ENCODE data around the gene SRSF7. TPM values are rescaled to one million over a fixed set of nuclear protein-coding genes. Genes with fewer than 3 reads are reported as not detected.

Gene SRSF7
- total and polyA plus RNA-seq, 9 of the 15 experiments (the other 6 are each of a cell fraction or from before 2014, with no cell fraction given) = 219 to 726 (median 375) TPM

DNA sequence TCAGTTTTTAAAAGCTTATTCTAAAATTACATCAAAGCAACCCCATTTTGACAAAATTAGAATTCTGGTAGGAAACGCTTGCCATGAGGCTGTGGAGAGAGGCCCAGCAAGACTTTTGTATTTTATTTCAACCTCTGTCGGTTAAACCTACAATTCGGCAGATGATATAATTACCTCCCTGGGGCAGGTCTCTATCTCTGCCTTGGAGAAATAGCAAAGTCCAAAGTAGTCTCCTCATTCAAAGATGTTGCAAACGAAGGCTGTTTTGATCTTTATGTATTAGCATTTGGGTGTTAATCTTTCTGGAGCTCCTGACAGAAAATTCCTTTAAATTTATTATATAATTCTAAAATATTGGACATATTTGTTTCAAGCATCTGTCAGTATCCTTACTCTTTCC, 49.6 kb downstream of the SRSF7 start (continued):
- TF ChIP-seq ESRRB (CRISPR knock-in tag; IDR thresholded peaks at IDR 0.05; ENCODE audit: borderline replicate concordance) (no peak), ZNF224 (CRISPR knock-in tag; IDR thresholded peaks at IDR 0.05) (no peak), NR2C1 (IDR thresholded peaks at IDR 0.05) (no peak), NR2C1 (tag; IDR thresholded peaks at IDR 0.05) (no peak), MED1 (CRISPR knock-in tag; IDR thresholded peaks at IDR 0.05; ENCODE audit: borderline replicate concordance) (no peak)
- TF ChIP-seq, protein P1, sequence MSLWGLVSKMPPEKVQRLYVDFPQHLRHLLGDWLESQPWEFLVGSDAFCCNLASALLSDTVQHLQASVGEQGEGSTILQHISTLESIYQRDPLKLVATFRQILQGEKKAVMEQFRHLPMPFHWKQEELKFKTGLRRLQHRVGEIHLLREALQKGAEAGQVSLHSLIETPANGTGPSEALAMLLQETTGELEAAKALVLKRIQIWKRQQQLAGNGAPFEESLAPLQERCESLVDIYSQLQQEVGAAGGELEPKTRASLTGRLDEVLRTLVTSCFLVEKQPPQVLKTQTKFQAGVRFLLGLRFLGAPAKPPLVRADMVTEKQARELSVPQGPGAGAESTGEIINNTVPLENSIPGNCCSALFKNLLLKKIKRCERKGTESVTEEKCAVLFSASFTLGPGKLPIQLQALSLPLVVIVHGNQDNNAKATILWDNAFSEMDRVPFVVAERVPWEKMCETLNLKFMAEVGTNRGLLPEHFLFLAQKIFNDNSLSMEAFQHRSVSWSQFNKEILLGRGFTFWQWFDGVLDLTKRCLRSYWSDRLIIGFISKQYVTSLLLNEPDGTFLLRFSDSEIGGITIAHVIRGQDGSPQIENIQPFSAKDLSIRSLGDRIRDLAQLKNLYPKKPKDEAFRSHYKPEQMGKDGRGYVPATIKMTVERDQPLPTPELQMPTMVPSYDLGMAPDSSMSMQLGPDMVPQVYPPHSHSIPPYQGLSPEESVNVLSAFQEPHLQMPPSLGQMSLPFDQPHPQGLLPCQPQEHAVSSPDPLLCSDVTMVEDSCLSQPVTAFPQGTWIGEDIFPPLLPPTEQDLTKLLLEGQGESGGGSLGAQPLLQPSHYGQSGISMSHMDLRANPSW (CRISPR knock-in tag; IDR thresholded peaks at IDR 0.05) = no peak

DNA sequence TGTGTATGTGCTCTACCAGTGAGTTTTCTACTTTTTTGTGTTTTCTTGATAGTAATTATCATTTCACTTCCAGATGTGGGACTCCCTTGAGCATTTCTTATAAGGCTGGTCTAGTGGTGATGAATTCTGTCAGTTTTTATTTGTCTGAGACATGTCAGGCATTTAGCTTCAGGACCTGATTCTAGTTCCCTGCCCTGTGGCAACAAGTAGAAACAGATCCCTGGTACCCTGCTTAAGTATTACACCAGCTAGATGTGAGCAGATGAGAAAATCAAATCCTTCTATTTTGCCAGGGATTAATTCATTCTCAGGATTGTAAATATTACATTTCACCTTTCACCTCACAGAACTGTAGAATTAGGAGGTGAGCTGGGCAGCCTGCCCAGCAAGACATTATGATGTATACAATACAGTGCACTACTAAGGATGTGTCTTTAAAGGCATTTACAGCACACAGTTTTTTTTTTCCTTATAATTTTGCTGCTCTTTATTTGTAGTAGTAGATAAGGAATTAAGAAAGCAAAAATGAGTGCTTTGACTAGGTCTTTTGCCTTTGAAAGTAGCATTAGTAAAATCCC, 50.2 kb downstream of the SRSF7 start:
- Histone ChIP-seq H3K79me2 (ENCODE audit: control insufficient read depth, insufficient read depth, low read length) (no peaks in the 10 kb centered on the region; the same call in 2 of the 3 replicates), H3K4me3 (no peak overlapping the region), H3K27ac (ENCODE audit: extremely low read depth, low read depth, low read length) (no peak overlapping the region), H4K20me1 (replicated peaks; ENCODE audit: control insufficient read depth, insufficient read depth, low read length) (no peaks in the 10 kb centered on the region), H3K27me3 (ENCODE audit: control insufficient read depth in 2 of 2, insufficient read depth in 2 of 2, low read length in 2 of 2) (no peaks in the 10 kb centered on the region), H2AFZ (ENCODE audit: low read depth, low read length) (no peak overlapping the region), H3K4me2 (ENCODE audit: insufficient read depth, low read length) (no peak overlapping the region), H3K4me1 (replicated peaks in 1 of 2; ENCODE audit: control insufficient read depth in 2 of 2, insufficient read depth in 2 of 2, low read length in 2 of 2) (peaks cover 0 to 9% of the 10 kb centered on the region in 2 experiments; a peak in 3 of 5 replicates), H3K9me1 (ENCODE audit: control insufficient read depth, insufficient read depth, low read length) (no peaks in the 10 kb centered on the region), H3K36me3 (ENCODE audit: control insufficient read depth, insufficient read depth, low read length) (no peaks in the 10 kb centered on the region), H3K9me3 (replicated peaks; ENCODE audit: control insufficient read depth, insufficient read depth, low read depth, low read length) (no peaks in the 10 kb centered on the region), H3K9ac (ENCODE audit: insufficient read depth in 1 of 2, low read depth in 2 of 2, low read length in 2 of 2) (no peak overlapping the region)
- BruUV-seq (replicated peaks) = no TSS peak
- in situ Hi-C loops (cut with MboI) = no loop called here
- POLR2A ChIA-PET = interaction anchor here (0.7 to 1.1 kb wide), 2 partner anchors 49 to 100 kb away, joined by 3 read pairs; no protein-coding TSS in a partner anchor
- intact Hi-C loops (cut with micrococcal nuclease) = no loop called here
- DNase-seq (ENCODE audit: extremely low read depth in 1 of 4, low spot score in 3 of 4) (no peak), ATAC-seq (no peak), FAIRE-seq (peak; percentile 75)
- TF ChIP-seq MAFG (tag; conservative IDR thresholded peaks at IDR 0.05) (no peak), MEIS2 (IDR thresholded peaks at IDR 0.05; ENCODE audit: partially characterized antibody) (no peak), MTA2 (IDR thresholded peaks at IDR 0.05; ENCODE audit: low read depth) (no peak), MYNN (IDR thresholded peaks at IDR 0.05) (no peak), MYNN (CRISPR knock-in tag; IDR thresholded peaks at IDR 0.05) (no peak), NR2C2 (CRISPR knock-in tag; IDR thresholded peaks at IDR 0.05) (no peak), NR2C2 (tag; IDR thresholded peaks at IDR 0.05) (no peak)
- CTCF ChIA-PET (ENCODE audit: low intra/inter-chr PET ratio) = no interaction called here

Measured in K562 (cell line).